HAP-1 (cell line): ENCODE measurements around the gene TMEM132E.

Source experiments
- DNase-seq, 2 experiments: peaks; one replicate each; pipeline ENCODE4 v3.0.0-alpha.2; 2016 to 2020; ENCODE audit warnings: low spot score in 2 of 2
- H3K27me3 ChIP-seq: fragments of 250-450 bp; sonication (Bioruptor Pico); 2 replicates; pipeline ENCODE4 v1.5.1; 2020; ENCODE audit warnings: low read depth, mild to moderate bottlenecking, moderate library complexity
- H3K36me3 ChIP-seq: fragments of 250-450 bp; sonication (Bioruptor Pico); replicated peaks from 2 replicates; pipeline ENCODE4 v1.5.1; 2020; ENCODE audit warnings: mild to moderate bottlenecking
- H3K4me1 ChIP-seq: fragments of 250-450 bp; sonication (Bioruptor Pico); 2 replicates; pipeline ENCODE4 v1.5.1; 2020; ENCODE audit warnings: mild to moderate bottlenecking
- H3K4me3 ChIP-seq: fragments of 250-450 bp; sonication (Bioruptor Pico); 2 replicates; pipeline ENCODE4 v1.5.1; 2020; ENCODE audit warnings: mild to moderate bottlenecking, moderate library complexity
- H3K9me3 ChIP-seq: fragments of 250-450 bp; sonication (Bioruptor Pico); 2 replicates; pipeline ENCODE4 v1.5.1; 2020; ENCODE audit warnings: mild to moderate bottlenecking, moderate library complexity
- in situ Hi-C: fragments of 300-500 bp; cut with MboI; formaldehyde crosslinking; loops from 3 replicates; pipeline ENCODE4 v1.14.3; 2020; ENCODE audit warnings: low sequenced_read_pairs, inconsistent platforms, mixed read lengths

The TMEM132E gene

DNA sequence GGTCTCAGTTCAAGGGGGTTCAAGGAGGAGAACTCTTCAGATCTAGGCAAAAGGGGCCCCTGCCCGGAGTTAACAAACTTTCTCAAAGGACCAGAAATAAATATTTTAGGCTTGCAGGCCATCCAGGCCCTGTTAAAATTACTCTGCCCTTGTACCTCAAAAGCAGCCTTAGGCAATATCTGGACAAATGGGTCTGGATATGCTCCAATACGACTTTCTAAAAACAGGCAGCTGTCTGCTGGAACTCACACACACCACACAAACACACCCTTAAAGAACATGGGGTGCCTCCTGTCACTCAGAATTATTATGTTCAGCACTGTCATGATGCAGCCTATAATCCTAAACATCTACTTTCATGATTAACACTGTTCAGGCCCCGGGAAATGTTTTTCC, 75.5 kb downstream of the TMEM132E start:
- Histone ChIP-seq H3K4me3 (no peak overlapping the region), H3K27me3 (0 out of 2 replicates have a peak, but pooled peaks cover 3% of the 10 kb centered on the region), H3K9me3 (no peaks in the 10 kb centered on the region), H3K4me1 (no peaks in the 10 kb centered on the region), H3K36me3 (no peaks in the 10 kb centered on the region)
- in situ Hi-C loops = no loop called here
- no peak for DNase-seq

DNA sequence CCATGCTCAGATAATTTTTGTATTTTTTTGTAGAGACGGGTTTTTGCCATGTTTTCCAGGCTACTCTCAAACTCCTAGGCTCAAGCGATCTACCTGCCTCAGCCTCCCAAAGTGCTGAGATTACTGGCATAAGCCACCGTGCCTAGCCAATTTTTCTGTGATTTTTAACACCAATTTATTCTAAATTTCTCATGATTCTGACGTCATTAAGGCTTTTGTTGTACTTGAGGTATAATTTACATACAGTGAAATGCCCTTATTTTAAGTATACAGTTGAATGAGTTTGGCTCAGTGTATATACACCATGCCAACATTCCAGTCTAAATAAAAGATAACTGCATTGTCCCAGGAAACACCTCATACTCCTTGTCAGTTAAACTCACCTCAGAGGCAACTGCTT, 77.4 kb downstream of the TMEM132E start:
- in situ Hi-C loops = no loop called here
- Histone ChIP-seq H3K36me3 (no peaks in the 10 kb centered on the region), H3K27me3 (no peaks in the 10 kb centered on the region; the same call in 1 of the 2 replicates)

DNA sequence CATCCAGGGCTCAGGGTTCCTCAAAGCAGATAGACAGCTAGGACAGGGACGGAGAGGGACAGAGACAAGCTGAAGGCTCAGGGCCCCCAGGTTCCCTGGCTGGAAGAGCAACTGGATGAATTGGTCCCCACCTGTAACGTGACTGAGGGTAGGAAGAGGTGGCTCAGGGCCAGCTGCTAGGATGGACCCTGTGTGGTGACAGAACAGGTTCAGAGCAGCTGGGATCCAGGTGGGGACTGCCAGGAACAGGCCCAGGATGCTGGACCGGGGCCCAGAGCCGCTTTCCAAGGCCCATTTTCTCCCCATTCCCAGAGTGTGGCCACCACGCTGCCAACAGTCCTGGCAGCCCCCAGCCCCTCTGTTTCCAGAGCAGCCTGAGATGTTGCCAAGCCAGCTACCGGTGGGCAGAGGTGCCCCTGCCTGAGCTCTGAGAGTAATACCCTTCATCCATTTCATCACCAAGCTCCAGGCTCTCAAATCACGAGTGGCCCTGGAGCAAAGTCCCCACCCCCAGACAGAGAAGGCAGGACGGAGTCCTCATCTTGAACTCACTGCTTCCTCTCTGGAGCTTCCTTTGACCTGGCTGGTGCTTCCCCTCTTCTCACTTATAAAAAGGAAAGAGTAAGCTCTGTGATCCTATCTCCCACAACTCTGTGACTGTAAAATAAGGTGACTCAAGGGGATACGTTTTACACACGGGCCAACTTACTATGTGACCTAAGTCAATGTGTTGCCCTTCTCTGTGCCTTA, 79.6 kb downstream of the TMEM132E start:
- Histone ChIP-seq H3K4me1 (no peaks in the 10 kb centered on the region), H3K36me3 (no peaks in the 10 kb centered on the region), H3K9me3 (no peaks in the 10 kb centered on the region), H3K4me3 (no peak overlapping the region), H3K27me3 (no peaks in the 10 kb centered on the region; the same call in 1 of the 2 replicates)
- in situ Hi-C loops = no loop called here
- no peak for DNase-seq

More for the DNA sequence above, 77.4 kb downstream of the TMEM132E start:
- no peak overlapping the region for H3K4me3 ChIP-seq
- H3K4me1 ChIP-seq = no peaks in the 10 kb centered on the region
- H3K9me3 ChIP-seq = no peaks in the 10 kb centered on the region
- DNase-seq = no peak

DNA sequence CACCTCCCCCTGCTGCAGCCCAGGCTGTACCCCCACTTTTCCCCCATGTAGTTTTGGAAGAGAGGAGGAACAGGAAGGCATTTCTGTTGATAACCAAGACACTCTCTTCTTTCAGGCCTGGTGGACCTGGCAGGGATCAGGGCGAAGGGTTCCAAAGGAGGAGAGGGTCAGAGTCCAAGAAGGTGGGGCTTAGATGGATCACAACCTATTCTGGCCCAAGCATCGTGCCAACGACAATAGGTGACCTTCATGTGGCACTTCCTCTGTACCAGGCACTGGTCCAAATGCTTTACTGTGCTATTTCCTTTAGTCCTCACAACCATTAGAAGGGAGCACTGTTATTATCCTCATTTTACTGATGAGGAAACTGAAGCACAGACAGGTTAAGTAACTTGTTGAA, 84.3 kb downstream of the TMEM132E start:
- in situ Hi-C loops = no loop called here
- DNase-seq = no peak
- no peaks in the 10 kb centered on the region for H3K4me1 ChIP-seq
- H3K4me3 ChIP-seq = no peak overlapping the region
- no peaks in the 10 kb centered on the region for H3K36me3 ChIP-seq
- no peaks in the 10 kb centered on the region; the same call in none of the 2 replicates for H3K27me3 ChIP-seq
- no peaks in the 10 kb centered on the region for H3K9me3 ChIP-seq

DNA sequence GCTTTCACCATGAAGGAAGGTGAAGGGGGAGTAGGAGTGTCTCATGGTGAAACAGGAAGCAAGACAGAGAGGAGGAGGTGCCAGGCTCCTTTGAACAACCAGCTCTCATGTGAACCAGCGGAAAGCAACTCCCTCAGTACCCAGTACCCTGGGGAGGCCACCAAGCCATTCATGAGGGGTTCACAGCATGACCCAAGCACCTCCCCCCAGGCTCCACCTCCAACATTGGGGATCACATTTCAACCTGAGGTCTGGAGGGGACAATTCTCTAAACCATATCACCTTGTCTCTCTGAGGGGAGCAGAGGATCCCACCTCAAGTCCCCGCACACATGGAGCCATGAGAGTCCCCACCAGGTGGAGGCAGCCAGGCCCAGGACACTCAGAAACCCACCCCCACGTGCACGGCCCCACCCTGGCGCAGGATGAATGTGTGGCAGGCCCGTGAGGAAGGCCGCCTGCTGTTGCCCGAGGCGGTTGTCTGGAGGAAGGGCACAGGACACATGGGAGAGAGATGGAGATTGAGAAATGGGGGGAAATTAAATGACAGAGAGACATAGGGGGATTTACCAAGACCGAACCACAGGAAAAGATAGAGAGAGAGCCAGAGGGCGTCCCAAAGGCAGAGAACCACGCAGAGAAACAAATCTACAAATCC, 85.9 kb downstream of the TMEM132E start:
- Histone ChIP-seq H3K4me3 (no peak overlapping the region), H3K9me3 (no peaks in the 10 kb centered on the region), H3K36me3 (no peaks in the 10 kb centered on the region), H3K27me3 (no peaks in the 10 kb centered on the region; the same call in none of the 2 replicates), H3K4me1 (no peaks in the 10 kb centered on the region)
- DNase-seq = no peak
- in situ Hi-C loops = no loop called here

DNA sequence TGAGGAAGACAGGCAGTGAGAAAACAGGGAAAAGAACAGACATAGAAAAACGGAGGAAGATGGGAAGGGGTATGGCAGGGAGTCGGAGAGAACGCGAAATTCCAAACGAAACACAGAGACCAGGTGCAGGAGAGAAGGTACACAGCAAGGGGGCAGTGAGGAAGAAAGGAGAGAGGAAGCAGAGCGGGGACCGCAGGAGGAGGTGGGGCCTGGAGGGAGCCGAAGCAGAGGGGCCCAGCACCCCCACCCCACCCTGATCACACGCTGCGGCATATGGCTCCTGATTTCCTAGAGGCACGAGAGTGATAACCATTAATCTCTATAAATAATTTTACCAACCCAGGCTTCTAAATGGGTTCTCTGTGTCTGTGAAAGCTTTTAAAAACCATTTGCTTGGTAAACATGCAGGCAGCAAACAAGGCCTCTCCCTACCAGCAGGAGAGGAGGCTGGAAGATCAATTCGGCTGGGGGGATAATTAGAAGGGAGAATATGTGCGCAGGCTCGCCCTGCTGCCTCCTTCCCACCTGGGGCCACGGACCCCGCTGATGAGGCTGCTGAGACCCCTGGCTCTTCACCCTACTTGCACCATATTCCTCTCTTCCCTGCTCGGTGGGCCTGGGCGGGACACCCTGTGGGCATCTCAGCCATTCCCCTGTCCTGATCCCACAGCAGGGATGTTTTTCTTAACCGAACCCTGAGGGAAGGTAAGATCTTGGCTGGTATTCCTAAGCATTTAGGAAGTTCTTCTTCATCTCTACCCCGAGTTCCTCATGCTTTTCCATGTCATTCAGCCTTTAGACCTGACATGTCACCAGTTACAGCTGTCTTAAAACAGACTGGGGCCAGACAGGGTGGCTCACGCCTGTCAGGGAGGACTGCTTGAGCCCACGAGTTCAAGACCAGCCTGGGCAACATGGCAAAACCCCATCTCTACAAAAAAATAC, 86.7 kb downstream of the TMEM132E start:
- H3K27me3 ChIP-seq = no peaks in the 10 kb centered on the region; the same call in none of the 2 replicates

DNA sequence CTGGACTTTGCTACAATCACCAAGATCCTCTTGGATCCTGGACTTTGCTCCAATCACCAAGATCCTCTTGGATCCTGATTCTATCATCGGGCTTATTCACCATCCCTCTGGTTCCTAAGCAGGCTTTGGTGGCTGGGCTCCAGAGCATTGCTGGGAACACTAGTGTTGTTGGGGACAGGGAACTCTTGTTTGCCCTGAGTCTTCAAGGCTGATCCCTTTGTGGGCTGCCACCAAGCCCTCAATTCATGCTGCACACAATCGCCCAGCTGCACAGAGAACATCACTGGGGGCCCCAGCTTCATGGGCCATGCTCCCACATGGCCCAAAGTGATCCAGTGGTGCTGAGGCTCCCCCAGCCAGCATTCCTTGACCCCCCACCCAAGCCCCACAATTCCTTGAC, 88.3 kb downstream of the TMEM132E start:
- H3K4me3 ChIP-seq = no peak overlapping the region
- H3K27me3 ChIP-seq = no peaks in the 10 kb centered on the region; the same call in 1 of the 2 replicates
- no peak for DNase-seq
- in situ Hi-C loops = no loop called here
- H3K36me3 ChIP-seq = no peaks in the 10 kb centered on the region
- H3K4me1 ChIP-seq = no peaks in the 10 kb centered on the region
- no peaks in the 10 kb centered on the region for H3K9me3 ChIP-seq

More for the DNA sequence above, 86.7 kb downstream of the TMEM132E start:
- in situ Hi-C loops = no loop called here
- no peak for DNase-seq
- H3K4me1 ChIP-seq = no peaks in the 10 kb centered on the region
- H3K4me3 ChIP-seq = no peak overlapping the region
- H3K36me3 ChIP-seq = no peaks in the 10 kb centered on the region
- H3K9me3 ChIP-seq = no peaks in the 10 kb centered on the region

DNA sequence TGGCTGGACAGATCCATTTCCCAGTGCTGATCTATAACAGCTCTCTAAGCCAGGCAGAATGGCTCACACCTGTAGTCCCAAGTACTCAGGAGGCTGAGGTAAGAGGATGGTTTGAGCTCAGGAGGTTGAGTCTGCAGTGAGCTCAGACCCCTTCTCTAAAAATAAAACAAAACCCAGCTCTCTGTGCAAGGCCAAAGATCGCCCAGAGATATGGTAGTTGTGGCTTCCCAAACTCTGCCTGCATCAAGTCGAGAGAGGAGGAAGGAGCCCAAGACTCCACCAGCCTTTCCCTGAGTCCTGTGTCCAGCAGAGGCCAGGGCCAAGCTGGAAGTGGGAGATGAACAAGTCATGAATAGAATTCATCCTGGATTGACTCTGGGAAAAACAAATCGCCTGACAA, 88.8 kb downstream of the TMEM132E start:
- H3K9me3 ChIP-seq = no peaks in the 10 kb centered on the region
- H3K4me1 ChIP-seq = no peaks in the 10 kb centered on the region
- H3K36me3 ChIP-seq = no peaks in the 10 kb centered on the region
- no peak for DNase-seq
- no peak overlapping the region for H3K4me3 ChIP-seq
- no peaks in the 10 kb centered on the region; the same call in 1 of the 2 replicates for H3K27me3 ChIP-seq
- in situ Hi-C loops = no loop called here

DNA sequence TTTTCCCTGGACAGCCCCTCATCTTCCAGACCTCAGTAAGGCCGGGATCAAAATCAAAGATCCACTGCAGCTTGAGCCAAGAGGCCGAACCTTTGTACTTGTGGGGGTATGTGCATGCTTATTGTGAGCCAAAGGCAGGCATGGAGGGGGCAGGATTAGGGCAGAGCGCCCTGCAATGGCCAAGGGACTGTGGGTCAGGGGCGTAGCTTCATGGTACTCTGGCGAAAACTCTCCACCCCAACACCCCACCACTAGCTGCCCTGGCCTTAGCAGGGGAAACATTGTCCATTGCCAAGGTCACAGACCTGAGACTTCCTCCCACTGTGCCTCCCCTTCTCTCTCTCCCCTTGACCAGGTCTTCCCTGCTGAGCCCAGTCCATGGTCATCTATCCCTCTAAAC, 90.1 kb downstream of the TMEM132E start:
- no peak overlapping the region for H3K4me3 ChIP-seq
- in situ Hi-C loops = no loop called here
- H3K36me3 ChIP-seq = no peaks in the 10 kb centered on the region
- H3K9me3 ChIP-seq = no peaks in the 10 kb centered on the region
- no peak for DNase-seq
- no peaks in the 10 kb centered on the region for H3K4me1 ChIP-seq
- H3K27me3 ChIP-seq = no peaks in the 10 kb centered on the region; the same call in 1 of the 2 replicates

DNA sequence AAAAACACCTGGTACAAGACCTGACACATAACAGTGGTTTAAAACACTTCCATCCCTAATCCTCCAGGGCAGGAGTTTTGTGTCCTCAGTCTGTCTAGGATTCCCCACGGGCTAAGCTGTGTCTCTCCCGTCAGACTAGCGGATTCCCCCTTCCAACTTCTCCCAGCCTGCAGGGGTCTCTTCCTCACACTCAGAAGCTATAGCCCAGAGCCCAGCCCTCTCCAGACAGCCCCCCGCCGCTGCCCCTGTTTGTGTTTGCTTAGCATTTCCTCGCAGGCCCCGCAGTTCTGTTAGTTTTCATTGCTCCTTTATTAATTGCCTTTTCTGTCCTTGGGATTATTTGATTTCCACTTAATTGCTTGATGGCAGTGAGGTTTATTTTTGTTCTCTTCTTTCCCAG, 91.2 kb downstream of the TMEM132E start:
- no peaks in the 10 kb centered on the region for H3K36me3 ChIP-seq
- in situ Hi-C loops = no loop called here
- H3K4me1 ChIP-seq = no peaks in the 10 kb centered on the region
- no peaks in the 10 kb centered on the region for H3K9me3 ChIP-seq
- no peaks in the 10 kb centered on the region for H3K27me3 ChIP-seq
- no peak overlapping the region for H3K4me3 ChIP-seq
- no peak for DNase-seq

DNA sequence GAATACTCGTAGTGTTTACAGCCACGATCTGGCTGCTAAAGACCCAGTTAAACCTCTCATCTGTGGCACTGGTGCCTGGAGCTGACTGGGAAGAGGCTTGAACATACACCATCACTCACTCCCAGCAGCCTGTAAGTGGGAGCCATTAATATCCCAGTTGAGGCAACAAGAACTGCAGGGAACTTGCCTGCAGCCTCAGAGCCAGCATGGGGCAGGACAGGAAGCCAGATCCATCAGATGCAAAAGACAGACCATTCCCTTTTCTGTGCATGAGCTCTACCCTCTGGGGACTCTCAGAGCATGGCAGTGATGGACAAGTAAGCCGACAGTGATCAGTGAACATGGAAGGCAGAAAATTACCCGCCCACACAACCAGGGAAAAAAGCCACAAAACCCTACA, 91.8 kb downstream of the TMEM132E start:
- Histone ChIP-seq H3K9me3 (no peaks in the 10 kb centered on the region), H3K36me3 (no peaks in the 10 kb centered on the region), H3K27me3 (no peaks in the 10 kb centered on the region), H3K4me1 (no peaks in the 10 kb centered on the region), H3K4me3 (no peak overlapping the region)
- DNase-seq = no peak
- in situ Hi-C loops = no loop called here

DNA sequence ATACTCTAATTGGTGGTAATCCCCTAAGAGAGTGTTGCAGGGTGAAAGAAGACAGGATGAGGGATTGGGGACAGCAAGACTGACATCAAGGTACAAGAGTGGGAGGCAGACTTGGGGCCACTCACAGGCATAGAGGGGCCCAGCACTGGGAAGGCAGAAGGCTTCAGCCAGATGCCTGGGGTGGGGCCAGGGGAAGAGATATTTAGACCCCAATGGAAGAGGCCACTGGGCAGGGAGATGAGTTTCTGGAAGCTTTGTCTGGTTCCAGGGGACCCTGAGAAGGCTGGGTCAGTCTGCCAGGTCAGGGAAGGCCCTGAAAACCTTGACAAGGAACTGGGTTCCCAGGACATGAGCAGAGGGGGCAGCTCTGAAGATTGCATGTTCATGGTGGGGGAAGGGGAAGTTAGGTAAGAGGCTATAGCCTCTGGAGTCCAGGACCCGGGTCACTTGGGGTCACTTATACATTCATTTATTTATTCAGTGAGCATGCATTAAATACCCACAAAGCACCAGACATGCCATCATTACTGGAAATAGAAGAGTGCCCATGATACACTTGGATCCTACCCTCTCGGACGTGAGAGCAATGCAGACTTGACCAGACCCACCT, 92.9 kb downstream of the TMEM132E start:
- H3K27me3 ChIP-seq = no peaks in the 10 kb centered on the region
- no peaks in the 10 kb centered on the region for H3K36me3 ChIP-seq
- H3K9me3 ChIP-seq = no peaks in the 10 kb centered on the region
- H3K4me1 ChIP-seq = no peaks in the 10 kb centered on the region
- no peak for DNase-seq
- in situ Hi-C loops = no loop called here
- H3K4me3 ChIP-seq = no peak overlapping the region

DNA sequence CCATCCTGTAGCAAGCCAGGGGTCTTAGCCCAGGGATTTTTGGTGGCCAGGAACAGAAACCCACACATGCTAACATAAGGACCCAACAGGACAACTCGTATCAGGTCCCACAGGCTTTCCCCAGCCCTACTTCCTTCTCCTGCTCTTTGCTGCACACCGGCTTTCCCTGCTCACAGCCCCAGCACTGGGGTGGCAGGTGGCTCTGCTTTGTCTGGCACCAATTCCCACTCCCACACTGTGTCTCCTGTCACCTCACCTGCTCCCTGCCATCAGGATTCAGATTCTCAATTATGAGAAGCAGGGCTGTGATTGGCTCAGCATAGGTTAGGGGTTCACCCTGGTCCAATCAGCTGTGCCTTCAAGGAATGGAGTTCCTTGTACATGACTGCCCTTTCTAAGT, 94.1 kb downstream of the TMEM132E start:
- in situ Hi-C loops = no loop called here
- no peak overlapping the region for H3K4me3 ChIP-seq
- DNase-seq = no peak
- no peaks in the 10 kb centered on the region for H3K4me1 ChIP-seq
- no peaks in the 10 kb centered on the region for H3K27me3 ChIP-seq
- H3K36me3 ChIP-seq = no peaks in the 10 kb centered on the region
- H3K9me3 ChIP-seq = no peaks in the 10 kb centered on the region
